ENCODE data around the gene SLC6A6.

SLC6A6 gene

DNA sequence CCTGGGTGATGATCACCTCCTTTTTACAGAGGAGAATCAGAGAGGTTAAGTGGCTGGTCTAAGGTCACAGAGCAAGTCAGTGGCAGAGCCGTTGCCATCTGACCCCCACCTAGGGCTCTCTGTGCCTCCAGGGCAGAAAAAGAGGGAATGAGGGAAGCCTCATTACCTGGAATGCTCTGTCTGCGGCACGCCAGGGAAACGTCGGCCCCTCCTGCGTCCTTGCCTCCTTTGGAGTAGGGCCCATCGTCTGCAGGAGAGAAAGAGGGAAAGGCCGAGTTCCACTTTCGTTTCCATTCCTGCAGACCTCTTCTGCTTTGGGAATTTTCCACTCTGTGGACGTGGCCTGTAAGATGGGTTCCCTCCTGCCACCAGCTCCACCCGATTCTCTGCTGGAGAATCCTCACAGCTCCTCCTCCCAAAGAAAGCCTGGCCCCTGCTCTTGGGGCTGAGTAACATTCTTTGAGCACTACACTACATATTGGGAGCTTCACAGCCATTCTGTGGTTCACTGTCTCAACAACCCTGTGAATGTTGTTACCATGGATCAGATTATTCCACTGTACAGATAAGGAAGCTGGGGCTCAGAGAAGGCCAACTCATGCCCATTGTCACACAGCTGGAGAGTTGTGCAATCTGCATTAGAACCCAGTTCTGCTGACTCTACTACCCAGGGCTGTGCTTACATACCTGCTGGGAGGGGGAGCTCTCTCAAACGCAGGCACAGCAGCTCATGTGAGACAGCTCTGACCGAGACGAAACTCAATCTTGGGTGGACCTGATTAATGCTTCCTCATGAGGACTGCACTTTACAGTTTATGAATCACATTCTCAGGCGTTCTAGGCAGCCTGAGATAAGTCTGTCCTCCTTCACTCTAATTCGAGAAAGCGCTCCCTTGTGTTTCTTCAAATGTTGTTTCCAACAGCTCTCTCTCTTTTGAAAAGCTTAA lies 123.6 kb downstream of the SLC6A6 start:
- no peak for DNase-seq

DNA sequence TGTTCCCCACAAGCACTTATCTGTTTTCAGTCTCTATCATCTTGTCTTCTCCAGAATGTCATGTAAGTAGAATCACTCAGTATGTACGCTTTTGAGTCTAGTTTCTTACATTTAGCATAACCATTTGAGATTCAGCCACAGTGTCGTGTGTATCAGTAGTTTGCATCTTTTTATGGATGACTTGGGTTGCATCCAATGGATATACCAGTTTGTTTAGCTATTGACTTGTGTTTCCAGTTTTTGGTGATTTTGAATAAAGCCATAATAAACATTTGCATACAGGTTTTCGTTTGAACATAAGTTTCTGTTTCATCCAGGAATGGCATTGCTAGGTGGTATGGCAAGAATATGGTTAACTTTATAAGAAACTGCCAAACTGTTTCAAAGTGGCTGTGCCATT lies 125.7 kb downstream of the SLC6A6 start:
- no peak for DNase-seq

DNA sequence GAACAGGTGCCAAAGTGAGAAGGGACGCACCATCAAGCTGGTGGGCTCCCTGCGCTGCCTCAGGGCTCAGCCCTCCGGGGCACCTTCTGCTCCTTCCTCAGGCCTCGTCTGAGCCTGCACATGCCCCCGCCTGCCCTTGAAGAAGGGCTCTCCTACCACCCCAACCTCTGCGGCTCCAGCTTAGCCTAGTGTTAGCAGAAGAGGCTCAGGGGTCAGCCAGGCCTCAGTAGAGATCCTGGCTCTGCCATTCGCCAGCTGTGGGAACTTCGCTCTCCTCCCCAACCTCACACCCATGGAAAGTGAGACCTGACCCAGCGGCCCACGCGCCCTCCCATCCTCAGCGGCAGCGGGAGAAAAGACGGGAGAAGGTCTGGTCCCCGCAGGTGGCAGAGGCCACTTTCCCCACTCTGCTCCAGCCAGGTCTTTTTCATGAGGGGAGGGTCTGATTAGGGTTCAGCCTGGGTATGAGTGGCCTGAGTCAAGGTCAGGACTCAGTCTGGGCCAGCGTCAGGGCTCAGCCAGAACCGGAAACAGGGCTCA lies 129.5 kb downstream of the SLC6A6 start:
- no peak for DNase-seq

DNA sequence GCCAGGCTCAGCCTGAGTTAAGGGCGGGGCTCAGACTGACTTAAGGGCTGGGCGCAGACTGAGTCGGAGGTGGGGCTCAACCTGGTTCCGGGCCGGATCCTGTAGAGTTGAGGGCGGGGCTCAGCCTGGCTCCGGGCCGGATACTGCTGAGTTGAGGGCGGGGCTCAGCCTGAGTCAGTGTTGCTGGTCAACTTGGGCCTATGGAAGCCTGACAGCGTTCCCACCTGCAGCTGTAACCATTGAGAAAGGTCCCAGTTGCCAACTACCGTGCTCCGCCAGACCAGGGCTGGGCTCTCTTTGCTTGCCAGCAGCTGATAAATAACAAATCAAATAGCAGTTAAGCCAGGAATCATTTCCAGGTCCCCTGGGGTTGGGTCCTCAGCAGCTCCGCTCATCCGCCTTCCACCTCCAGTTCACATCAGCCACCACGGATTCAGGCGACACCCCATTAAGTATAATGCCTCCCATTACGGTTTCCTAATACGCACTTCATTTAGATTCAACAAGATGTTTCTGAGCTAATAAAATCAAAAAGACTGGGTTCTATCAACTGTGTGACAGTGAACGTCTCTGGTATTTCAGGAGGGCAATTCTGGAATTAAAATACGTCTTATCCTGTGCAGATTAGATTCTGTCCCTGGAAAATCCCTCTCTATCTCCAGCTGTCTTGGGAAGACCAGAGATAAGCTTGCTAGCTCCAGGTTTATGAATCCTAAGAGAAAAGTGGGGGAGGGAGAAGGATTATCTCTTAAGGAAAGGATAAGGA lies 130.5 kb downstream of the SLC6A6 start:
- no peak for DNase-seq

DNA sequence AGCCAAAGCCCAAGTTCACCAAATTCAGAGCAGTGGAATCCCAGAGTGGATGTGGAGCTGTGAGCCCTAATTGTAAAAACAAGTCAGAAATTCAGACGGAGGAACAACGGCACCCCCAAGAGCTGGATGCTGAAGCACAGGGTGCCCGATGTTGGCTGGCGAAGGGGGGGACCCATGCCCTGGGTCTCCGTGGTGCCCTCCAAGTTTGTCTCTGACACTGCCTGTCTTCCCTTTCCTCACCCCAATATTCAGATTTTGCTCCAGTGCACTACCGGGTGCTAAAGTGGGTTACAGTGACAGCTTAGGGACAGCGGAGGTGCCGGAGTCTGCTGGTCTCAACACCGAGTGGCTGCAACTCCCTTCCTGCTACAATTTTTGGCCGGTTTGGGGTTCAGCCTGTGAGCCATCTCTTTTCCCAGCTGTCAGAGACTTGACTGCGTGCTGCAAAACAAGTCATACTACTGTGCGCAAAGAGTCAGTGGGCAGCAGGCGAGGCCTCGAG lies 131.1 kb downstream of the SLC6A6 start:
- DNase-seq = no peak

DNA sequence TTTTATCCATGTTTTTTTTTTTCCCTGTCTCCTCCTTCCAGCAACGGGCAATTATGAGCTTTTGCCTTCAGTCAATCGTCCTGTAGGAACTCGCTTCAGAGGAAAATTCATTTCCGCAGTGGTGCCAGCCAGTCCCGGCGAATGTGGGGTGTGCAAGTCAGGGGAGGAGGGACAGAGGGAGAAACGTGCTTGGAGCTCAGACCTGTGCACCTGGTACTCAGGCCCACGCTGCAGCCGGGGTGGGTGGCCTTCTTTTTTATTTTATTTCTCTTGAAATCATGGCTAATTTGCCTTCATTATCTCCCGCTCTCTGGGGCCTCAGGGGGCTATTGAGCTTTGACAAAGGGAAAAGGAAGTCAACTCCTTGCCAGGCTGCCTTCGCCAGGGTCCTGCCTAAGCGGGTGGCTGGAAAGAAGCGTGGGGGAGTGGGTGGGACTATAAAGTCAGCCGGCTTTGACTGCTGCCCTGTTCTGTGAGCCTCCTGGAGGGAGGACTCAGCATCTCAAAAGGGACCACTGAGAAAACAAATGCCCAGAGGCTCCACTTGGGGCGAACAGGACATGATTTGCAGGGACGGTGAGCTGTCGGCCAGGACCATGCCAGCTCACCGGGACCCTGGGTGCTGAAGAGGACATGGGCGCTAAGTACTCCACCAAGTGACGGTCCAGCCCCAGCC lies 132.2 kb downstream of the SLC6A6 start:
- DNase-seq = no peak

DNA sequence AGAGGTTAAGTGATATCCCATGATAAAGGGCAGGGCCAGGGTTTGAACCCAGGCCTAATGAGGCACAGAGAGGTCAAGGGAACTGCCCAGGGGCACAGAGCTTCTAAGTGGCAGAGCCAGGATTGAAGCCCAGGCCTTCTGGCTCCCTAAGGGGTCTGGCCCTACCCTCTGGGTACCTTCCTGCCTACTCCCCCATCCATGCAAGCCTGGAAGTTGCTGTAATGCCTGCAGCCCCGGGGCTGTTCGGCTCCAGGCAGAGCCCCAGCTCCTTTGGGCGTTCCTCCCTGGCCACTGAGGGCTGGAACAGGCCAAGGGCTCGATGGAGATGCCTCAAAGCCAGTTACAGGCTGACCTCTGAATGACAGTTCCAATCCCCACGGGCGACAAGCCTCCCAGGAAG lies 133.2 kb downstream of the SLC6A6 start:
- no peak for DNase-seq

DNA sequence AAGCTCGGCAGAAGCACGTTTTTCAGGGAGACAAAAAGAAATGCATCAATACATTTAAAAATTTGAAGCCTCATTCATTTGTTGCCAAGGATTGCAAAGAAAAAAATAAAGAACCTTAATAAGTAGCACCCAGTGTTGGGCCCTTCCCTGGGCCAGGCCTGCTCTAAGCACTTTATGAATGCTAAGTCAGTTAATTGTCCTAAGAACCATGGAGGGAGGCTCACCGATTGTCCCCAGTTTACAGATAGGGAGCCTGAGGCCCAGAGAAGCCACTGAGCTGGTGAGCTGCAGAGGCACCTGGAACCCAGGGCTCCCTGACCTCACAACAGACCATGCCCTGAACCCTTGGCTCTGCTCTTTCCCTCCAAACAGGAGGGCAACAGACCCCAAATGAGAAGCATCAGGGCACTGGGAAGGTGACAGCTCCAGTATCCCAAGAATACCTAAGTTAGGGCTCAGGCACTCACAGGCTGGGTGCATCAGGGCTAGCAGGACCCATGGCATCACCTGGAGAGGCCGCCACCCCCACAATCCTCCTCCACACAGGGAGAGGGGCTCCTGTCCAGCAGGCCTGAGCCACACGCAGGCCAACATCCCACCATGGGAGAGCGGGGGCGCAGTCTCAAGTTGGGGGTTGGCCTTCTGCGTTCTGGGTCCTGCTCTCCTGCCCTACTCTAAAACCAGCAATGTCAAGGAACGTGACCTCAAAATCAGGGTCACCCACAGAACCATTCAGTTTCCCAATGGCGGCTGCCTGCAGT lies 133.8 kb downstream of the SLC6A6 start:
- no peak for DNase-seq

DNA sequence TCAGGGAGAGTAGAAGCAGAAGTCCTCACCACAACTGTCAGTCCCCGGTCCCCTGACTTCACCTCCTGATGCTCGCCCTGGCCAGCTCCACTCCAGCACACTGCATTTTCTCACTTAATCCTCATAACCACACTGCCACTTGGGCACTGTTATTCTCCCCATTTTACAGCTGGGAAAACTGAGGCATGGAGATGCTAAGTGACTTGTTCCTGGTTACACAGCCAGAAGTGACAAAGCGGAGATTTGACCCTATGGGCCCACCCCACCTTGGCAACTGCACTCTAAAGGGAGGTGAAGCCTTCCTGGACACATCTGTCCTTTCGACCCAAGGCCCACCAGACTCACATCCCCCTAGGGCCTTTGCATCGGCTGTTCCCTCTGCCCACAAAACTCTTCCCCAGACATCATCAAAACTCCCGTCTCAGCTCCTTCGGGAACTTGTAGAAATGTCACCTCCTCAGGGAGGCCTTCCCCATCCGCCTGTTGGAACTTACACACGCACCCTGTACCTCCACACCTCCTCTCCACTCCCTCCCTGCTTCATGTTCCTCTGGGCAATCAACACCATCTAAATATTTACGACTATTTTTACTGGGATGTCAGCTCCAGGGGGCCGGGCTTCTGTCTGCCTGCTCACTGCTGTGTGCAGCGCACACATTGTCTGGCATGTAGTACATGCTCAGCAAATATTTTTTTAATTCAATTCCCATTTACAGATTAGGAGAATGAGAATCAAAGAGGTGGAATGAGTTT lies 134.6 kb downstream of the SLC6A6 start:
- DNase-seq = no peak

DNA sequence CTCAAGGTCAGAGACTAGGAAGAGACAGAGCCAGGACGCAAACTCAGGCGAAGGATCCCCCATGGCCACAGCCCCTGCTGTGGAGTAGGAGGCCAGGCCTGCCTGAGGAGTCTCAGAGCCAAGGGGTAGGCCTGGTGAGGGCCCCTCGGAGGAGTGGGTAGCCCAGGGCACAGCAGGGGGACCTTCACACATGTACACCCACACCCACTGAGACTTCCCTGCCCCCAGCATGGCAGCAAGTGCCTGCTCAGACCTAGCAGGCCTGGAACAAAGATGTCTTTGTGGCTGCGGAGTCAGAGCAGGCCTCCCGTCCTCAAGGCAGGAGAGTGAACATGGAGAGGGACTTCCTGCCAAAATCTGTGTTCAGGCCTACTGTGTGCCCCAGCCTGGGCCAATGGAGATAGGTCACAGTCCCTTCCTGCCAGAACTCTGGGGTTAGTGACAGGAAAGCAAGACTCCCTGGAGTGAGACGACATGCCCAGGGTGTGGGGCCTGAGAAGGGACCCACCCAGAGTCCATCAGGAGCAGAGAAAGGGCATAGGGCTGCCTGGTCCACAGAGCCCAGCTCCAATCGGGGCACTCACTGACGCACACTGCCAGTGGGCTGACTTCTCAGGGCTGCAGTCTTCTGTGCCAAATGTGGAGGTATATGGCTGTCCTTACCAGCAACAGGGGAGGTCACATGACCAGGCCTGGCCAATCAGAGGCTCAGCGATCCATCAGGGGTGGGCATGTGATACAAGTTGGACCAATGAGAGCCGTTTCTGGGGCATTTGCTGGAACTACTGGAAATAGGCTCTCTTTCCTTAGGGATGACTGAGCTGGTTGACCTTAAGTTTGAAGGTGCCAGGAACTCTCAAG lies 135.4 kb downstream of the SLC6A6 start:
- no peak for DNase-seq

DNA sequence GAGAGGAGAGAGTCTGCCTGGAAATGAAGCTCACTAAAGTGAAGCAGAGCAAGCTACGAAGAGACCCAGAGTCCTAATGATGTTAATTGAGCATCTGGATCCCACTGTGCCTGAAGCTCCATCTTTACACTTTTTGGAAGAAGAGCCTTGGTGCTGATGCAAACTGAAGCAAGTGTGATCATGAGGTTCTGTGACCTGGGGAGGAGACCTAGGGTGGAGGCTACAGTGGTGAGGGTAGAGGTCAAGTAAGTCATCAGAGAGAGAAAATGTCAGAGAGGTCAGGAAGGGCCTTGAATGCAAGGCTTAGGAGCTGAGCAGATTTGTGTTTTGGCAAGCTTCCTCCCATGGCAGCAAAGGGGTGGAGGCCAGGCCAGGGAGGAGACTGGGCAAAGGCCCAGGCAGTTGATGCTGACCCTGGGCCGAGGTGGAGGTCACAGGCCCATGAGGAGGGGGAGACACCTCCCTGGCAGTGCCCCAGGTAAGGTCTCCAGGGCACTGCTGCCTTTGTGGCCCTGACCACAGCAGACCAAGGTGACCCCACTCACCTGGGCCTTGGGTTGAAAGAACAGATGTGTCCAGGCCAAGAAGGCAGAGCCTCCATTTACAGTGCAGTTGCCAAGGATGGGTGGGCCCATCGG lies 136.2 kb downstream of the SLC6A6 start:
- DNase-seq = no peak
